GM21529 (cell line): ENCODE measurements around the gene SLC2A4.
A peak's percentile ranks its signal among the peaks of the same experiment; 100 is the strongest.
"Not testable (repeated sequence)": the region's sequence is repeated elsewhere in the genome, so short reads cannot be mapped to it uniquely, and the experiment has no call there.

ENCODE experiments used
- ATAC-seq: cut with Tn5 transposase; IDR thresholded peaks from one replicate; pipeline ENCODE4 v1.9.1; 2021; ENCODE audit not compliant: unreplicated experiment

Gene SLC2A4

DNA sequence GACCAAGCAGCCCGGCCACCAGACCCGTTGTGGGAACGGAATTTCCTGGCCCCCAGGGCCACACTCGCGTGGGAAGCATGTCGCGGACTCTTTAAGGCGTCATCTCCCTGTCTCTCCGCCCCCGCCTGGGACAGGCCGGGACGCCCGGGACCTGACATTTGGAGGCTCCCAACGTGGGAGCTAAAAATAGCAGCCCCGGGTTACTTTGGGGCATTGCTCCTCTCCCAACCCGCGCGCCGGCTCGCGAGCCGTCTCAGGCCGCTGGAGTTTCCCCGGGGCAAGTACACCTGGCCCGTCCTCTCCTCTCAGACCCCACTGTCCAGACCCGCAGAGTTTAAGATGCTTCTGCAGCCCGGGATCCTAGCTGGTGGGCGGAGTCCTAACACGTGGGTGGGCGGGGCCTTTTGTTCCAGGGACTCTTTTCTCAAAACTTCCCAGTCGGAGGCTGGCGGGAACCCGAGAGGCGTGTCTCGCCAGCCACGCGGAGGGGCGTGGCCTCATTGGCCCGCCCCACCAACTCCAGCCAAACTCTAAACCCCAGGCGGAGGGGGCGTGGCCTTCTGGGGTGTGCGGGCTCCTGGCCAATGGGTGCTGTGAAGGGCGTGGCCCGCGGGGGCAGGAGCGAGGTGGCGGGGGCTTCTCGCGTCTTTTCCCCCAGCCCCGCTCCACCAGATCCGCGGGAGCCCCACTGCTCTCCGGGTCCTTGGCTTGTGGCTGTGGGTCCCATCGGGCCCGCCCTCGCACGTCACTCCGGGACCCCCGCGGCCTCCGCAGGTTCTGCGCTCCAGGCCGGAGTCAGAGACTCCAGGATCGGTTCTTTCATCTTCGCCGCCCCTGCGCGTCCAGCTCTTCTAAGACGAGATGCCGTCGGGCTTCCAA, at the start of gene SLC2A4:
Gene SLC2A4 (plus strand): TSS at position 645 of the 879 bp plus-strand sequence. CDS start 217 bp downstream, at position 862.
- ATAC-seq: peak; percentile 80

DNA sequence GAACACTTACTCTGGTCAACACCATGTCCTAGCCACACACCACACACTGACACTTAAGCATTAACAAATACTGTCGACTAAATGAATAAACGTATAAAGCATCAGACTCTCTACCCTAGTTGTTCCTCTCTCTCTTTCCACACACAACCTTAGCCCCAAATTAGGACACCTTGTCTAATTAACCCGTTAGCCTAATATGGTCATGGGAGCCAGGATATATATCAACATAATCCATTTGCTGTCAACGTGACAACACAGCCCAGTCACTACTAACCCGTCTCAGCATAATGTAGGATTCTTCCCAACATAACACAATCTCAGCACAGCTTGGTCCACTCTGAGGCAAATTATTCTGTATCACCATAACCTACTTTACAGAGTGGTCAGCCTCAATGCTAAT, 49.4 kb upstream of the SLC2A4 start:
- ATAC-seq: no peak

DNA sequence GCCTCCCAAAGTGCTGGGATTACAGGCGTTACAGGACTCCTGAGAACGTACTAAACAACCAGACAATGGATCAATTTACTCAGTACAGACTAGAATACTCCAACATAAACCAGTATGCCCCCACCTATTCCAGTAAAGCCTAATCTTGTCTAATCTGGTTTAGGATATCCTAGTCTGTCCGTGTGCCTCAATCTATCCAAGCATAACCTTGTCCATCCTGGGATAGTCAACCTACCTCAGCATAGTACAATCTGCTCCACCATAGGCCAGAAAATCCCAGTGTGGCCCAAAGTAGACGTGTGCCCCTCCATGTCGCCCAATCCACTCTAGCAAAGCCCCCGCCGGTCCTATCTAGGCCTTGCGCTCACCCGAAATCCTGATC, 47.8 kb upstream of the SLC2A4 start:
- no peak for ATAC-seq

DNA sequence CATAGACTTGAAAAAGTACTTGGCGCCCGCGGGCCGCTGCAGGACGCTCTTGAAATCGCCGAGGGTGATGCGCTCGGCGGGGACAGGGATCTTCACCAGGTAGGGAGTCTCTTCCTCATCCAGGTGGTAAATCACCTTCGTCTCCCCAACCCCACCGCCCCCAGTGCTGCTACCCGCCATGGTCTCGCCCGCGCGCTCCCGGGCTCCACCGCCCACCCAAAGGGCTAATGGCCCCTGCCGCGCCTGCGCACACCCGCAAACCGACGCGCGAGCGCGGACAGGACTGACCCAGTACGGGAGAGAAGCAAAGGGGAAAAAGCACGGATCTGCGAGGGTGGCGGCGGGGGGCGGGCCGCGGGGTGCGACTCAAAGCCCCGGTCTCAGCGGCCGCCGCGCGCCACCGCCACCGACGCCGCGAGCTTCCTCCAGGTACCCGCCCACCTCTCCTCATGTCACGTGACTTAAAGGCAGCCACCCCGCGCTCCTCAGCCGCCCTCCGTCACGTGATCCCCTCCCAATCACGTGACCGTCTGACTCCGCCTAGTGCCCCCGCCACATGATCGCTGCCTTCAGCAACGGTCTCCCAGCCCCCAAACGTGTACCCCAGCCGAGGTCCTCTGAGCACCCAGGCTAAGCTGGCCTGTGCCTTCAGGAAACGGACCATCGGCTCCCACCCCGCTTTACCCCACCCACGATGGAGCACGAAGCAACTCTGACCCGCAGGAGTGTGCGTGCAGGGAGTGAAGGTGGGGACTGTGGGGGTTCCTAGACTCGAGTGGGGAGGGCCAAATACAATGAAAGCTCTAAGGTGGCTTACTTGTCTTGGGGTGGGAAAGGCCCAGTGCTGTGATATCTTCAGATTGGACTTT, 47.2 kb upstream of the SLC2A4 start, which contains the start of gene DVL2:
Gene DVL2 (minus strand): TSS at position 435 of the 869 bp plus-strand sequence. CDS start 255 bp downstream, at position 180.
- ATAC-seq: peak; percentile 54

DNA sequence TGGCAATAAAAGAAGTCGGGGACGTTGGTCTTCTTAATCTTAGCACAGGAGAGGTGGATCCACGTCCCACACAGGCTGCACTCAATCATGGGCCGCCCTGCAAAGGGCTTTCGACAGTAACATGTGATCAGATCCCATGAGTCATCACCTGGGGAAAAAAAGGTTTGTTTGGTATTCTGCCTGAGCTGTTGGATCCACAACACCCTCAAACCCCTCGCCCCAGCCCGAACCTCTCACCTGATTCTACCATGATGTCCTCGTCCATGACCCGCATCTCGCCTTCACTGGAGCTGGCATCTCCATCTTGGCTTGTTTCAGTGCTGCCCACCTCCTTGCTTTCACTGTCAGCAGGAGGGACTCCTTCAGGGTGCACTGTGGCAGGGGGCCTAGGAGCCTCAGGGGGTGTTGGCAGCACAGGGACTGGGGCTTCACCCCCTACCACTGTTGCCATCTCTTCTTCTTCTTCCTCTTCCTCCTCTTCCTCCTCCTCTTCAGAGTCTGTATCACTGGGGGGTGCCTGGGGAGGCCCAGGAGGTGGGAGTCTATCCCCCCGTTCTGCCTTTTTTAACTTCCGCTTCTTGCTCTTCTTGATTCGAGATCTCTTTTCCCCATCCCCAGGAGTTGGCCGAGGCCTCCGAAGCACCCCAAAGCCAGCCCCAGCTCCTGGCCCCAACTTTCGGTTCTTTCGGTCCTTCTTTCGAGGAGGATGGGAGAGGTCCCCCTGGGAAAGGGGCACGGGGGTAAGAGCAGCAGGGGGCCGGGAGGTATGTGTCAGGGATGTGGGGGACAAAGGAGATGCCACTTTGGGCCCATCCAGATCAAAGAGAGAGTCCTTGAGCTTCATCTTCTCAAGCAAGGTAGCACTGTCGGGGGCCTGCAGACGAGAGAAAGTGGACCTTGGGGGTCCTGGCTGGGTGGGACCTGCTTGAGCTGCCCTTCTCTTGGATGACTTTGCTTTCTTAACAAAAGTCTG, 45.5 kb upstream of the SLC2A4 start:
- ATAC-seq: no peak

DNA sequence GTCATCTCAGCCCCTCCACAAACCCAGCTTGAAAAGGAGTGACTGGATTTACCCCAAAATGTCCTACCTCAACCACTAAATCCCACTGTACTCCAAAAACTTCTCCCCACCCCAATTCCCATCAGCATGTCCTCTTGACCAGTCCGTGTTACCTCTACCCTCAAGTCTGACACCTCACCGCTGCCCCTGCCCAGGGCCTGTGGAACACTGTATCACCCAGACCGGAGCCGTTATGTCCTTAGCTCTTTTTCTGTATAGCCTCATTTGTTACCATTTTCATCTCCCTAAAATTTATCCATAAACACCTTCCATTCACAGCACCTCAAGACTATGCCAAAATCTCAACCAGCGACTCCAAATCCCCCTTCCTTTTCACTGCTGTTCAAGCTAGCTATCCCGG, 44.7 kb upstream of the SLC2A4 start:
- ATAC-seq: no peak

DNA sequence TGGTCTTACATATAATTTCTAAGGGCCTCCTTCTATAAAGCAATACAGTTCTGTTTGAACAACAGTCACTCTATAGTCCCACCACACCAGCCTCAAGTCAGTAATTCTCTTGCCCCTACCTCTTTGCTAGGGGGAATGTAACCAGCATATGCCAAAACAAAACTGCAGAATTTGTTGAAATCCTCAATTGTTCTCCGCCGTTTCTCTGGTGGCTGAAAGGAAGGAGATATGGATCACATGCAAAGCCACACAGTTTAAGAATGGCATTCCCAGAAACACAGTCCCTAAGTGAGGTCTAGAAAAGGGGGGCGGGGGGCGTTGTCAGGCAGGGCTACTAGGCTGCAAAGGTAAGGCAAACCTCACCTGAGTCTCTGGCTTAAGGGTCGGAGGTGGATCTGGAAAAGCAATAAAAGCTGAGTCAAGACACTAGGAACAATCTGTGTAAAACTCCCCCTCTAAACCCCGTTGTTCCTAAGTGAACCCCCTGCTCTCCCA, 44.2 kb upstream of the SLC2A4 start:
- ATAC-seq: no peak

DNA sequence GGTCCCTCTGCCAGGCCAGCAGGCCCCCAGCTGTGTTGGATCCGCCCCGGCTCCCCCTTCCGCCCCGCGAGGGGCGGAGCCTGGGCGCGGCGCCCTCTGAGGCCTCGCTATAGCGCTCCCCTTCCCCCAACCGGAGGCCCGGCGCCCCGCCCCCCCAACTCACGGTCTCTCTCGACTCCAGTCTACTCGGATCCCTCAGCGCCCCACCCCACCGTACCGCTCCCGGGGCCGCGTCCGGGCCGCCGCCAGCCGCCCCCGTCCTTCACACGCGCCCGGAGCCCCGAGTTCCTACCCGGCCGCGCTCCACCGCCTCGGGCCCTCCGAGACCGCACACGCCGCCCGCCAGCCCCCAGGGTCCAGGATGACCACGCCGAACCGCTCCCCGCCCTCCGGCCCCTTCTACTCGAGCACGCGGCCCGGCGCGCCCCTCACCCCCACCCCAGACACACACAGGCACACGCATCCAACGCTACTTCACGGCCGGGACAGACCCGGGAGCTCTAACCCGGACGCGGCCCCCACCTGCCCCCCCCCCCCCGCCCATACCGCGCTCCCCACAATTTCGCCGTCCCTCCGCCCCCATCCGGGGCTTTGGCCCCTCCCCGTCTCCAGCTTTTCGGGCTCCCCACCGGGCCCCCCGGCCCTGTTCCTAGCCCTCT, 43.6 kb upstream of the SLC2A4 start:
- no peak for ATAC-seq

DNA sequence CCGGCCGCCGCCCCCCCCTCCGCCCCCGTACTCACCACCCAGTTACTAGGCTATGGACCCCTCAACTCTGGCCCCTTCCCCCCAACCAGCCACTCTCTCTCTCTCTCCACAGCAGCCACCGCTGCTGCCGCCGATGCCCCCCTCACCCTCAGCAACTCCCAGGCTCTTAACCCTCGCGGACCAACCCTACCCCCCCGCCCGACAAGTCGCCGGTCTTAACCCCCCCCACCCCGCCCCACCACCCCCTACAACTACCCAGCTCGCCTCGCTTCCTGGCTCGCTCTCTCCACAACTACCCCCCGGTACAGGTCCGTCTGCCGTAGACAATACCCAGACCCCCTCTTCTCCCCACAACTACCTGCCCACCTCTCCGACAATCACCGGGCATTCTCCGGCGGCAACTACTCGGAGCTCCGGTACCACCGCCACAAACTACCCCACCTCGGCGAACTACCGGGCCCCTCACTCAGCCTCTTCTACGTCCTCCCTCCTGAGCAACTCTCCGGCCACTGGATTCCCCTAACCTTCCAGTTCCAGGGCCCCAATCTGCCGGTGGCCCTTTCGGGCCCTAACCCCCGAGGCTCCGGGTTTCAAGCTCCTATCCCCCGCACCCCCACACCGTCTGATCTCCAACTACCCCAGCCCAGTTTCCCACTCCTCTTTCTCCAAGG, 43.0 kb upstream of the SLC2A4 start:
- ATAC-seq: no peak

DNA sequence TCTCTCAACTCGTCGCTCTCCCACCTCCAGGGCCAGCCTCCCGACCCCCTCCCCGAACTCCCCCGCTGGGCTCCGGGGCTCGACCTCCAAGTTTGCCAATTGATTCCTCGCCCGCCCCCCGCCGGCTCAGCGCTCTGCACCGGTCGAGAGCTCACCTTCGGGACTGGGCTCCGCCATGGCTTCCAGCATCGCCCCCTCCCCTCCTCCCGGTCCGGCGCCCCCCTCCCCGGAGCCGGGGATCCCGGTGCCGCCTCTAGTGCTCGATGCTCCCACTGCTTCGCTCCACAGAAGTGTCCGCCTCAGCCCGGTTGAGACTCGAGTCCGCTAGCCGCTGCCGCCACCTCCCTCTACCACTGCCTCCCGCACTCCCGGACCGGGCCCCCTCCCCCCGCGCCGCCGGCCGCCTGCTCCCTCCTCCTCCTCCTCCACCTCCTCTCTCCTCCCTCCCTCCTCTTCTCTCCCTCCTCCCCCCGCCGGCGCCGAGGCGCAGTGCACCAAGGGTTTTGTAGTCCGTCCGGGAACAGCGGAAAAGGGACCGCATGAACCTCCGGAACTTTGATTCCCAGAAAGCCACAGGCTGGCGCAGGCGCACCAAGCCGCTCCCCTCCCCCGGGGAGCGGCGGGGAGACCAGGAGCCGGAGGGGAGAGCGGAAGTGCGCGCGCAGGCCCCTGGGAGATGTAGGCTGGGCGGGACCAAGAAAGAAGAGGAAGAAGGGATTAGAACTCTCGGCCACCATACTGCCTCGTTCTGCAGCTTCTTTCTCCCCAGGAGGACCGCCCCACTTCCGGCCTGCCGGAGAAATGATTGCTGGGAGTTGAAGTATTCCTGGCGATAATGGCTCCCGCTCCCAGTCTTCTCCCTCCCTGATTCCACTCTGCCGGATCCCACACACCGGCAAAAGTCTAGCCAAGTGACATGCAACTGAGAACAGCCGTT, 42.2 kb upstream of the SLC2A4 start, which contains the start of gene PHF23:
Gene PHF23 (minus strand): TSS at position 367 of the 937 bp plus-strand sequence. CDS start 178 bp downstream, at position 189.
- ATAC-seq: peak; percentile 43

DNA sequence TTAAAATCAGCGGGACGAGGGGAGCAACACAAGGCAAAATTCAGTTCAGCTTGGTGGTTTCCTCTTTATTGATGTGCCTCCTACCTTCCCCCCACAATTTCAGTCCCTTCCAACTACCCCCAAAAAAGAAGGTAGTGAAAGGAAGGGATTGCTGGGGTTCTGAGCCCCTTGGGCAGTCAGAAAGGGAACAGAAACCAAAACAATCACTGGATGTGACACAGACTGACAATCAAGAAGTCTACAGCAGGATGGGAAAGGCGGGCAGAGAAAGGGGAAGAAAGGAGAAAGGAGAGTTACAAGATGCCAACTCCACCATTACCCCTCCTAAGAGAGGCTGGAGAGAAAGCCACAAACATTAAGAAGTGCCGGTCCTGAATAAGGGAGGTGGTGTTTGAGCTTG, 41.1 kb upstream of the SLC2A4 start:
- ATAC-seq: no peak

DNA sequence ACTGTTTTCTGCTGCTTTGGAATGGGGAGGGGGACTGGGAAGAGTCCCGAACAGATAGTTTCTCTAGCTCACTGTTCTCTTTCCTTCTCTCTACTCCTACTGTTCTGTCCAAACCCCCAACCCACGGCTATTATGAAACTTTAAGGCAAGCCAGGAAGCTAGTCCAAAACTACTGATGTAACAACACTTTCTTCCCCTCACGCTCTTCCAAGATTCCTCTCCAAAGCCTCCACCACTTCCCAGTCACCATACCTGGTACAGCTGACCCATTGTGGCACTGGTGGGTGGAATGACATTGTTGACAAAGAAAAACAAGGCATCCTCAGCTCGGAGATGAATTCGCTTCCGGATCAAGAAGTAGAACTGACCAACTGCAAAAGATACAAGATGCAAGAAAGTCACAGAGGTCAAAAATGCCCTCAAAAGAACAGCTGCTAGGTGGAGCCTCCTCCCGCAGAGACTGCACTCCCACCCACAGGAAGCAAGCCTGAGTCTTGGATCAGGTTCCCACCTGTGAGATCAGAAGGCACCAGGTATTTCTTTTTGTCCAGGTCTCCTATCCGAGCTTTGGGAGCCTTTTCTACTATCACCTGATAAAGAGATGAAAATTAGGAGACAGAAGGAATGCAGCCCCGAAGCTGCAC, 40.3 kb upstream of the SLC2A4 start:
- no peak for ATAC-seq

DNA sequence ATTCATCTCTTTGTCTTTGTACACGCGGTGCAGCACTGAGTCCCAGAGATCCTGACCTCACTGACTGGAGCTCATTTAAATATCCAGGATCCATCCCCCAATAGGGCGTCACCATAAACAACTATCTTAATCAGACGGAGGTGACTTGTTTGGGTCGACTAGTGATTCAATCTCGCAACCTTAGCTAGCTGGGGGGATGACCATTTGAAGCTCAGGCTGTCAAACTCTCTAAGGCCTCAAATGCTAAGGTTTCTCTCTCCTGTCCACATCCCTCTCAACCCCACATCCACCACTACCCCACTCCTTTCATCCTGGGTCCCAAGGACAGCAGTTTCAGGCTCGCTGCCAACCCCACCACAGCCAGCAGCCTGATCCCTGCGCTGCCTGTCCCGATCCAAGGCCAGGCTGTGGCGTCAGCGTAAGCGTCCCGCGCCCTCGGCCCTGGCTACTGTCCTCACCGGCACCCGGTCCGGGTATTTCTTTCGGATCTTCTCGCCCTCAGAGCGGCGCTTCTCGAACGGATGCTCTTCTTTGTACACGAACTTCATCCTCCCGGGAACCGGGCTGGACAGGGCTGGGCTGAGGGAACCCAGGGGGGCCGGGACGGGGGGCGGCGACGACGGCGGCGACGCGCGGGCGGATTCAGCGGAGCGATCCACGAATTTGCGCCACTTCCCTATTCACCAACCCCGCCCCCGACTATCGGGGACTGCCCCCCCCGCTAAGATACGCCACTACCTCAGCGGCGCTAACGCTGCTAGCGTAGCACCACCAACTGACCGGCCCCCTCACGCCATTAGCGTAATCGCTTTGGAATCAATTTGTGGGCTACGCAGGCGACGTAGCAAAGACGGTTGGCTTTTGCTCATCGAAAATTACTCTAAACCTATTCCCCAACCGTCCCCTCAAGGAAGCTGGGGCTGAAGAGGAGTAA, 39.5 kb upstream of the SLC2A4 start, which contains the start of gene GABARAP:
Gene GABARAP (minus strand): TSS at position 667 of the 934 bp plus-strand sequence. CDS start 119 bp downstream, at position 548.
- ATAC-seq: no peak

DNA sequence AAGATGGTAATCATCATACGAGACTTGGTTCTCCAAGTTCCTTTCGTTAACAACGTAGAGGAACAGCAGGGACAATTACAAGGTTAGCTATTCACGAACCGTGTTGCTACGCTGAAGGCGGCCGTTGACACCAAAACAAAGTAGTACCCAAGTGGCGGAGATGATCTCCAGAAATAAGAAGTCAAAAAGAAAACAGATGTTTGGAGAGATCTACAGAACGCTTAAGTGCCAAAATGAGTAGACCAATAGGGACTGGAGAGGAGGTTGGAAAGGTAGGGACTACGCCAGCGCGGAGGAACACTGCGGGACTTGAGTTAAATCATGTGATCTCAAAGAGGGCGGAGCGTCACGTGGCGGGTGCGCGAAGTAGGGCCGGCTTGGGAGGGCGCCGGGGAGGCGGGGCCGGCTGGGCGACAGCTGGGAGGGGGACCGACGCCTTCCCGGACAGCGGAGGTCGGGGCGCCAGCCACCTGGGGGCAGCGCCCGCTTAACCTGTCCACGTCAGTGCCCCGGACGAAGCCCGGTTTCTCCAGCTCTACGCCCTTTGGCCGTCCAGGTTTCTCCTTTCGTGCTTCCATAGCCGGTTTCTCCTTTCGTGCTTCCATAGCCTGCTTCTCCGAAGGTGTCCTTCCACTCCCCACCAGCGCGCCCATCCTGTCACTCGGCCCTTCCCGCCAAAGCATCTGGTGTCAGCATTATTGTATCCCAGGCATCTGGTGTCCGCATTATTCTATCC, 38.6 kb upstream of the SLC2A4 start:
- peak; percentile 43 for ATAC-seq

DNA sequence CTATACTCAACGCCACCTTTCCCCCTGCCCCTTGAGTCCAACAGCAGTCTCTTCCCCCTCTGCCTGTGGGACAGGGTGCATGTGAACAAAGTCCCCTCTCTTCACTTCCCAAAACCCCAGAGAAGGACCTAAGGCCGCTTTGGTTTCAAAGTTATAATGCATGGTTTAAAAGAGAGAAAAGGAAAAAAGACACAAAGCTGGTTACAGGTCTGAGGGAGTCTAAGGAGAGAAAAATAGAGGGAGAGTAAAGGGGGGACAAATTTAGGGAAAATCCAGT, 38.1 kb upstream of the SLC2A4 start:
- no peak for ATAC-seq

DNA sequence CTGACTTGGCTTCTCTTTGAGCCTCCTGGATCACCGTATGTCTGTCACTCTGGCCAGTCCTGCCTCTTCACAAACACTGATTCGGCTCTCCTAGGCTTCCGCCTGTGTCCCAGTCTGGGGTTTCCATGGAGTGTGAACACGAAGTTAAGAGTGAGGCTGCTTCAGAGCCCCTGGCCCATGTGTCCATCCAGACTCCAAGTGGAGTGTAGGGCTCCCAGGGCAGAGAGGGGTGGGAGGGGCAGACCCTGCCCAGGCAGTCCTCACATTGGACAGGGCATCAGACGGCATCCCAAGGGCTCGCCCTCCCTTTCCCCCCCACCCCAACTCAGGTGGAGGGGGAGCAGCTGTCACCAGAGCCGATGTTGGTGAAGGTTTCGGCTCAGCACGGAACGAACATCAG, 37.7 kb upstream of the SLC2A4 start:
- ATAC-seq: not testable (repeated sequence)
